Activated CD8-positive, alpha-beta memory T cell treated with anti-CD3 and anti-CD28 coated beads for 36 hours (primary cell): Measurements from ENCODE around the gene ZIC1. TPM values are rescaled to one million over a fixed set of nuclear protein-coding genes. Genes with fewer than 3 reads are reported as not detected.

Experiments used
- CTCF ChIA-PET: fragments of 350-600 bp; sonication (Branson Sonifier 250); formaldehyde crosslinking; loops from one replicate; lab custom pipeline; 2021; ENCODE audit warnings: antibody characterized with exemption; lab: Charles Lee
- POLR2A ChIA-PET: fragments of 350-600 bp; sonication (Branson Sonifier 250); formaldehyde crosslinking; loops from one replicate; lab custom pipeline; 2021; ENCODE audit warnings: antibody characterized with exemption; lab: Charles Lee
- total RNA-seq, 2 experiments: library from RNA; stranded (reverse); gene quantifications; one replicate each; pipeline ENCODE4 v1.2.3, GENCODE V29; 2021

ZIC1 gene
- total RNA-seq, result not detected

GRCh38 chr3:147409143-147410115 is at the start of gene ZIC1:
Gene ZIC1 (plus strand): TSS chr3:147409365. CDS start chr3:147410113, 748 bp downstream.
- CTCF ChIA-PET, result no interaction called here
- POLR2A ChIA-PET, result no interaction called here

GRCh38 chr3:147360051-147360439 is 49.1 kb upstream of the ZIC1 start:
- ChIA-PET CTCF (no interaction called here), POLR2A (no interaction called here)

GRCh38 chr3:147360646-147361453 is 48.3 kb upstream of the ZIC1 start:
- POLR2A ChIA-PET, result no interaction called here

GRCh38 chr3:147361454-147362420 is 47.4 kb upstream of the ZIC1 start:
- ChIA-PET CTCF (no interaction called here), POLR2A (no interaction called here)

More at GRCh38 chr3:147360646-147361453, 48.3 kb upstream of the ZIC1 start:
- CTCF ChIA-PET, result no interaction called here

GRCh38 chr3:147364771-147365170 is 44.4 kb upstream of the ZIC1 start:
- POLR2A ChIA-PET, result no interaction called here
- CTCF ChIA-PET, result no interaction called here

- CTCF ChIA-PET, result no interaction called here
- POLR2A ChIA-PET, result no interaction called here
These were observed 43.7 kb upstream of the ZIC1 start for GRCh38 chr3:147365196-147366115.

- ChIA-PET POLR2A (no interaction called here), CTCF (no interaction called here)
These were observed 41.5 kb upstream of the ZIC1 start for GRCh38 chr3:147367676-147368075.

GRCh38 chr3:147368151-147368550 is 41.0 kb upstream of the ZIC1 start:
- ChIA-PET CTCF (no interaction called here), POLR2A (no interaction called here)

GRCh38 chr3:147368561-147369221 is 40.5 kb upstream of the ZIC1 start:
- CTCF ChIA-PET, result no interaction called here
- POLR2A ChIA-PET, result no interaction called here

- ChIA-PET CTCF (no interaction called here), POLR2A (no interaction called here)
These were observed 39.9 kb upstream of the ZIC1 start for GRCh38 chr3:147369231-147369630.

GRCh38 chr3:147369661-147370123 is 39.5 kb upstream of the ZIC1 start:
- CTCF ChIA-PET, result no interaction called here
- POLR2A ChIA-PET, result no interaction called here

GRCh38 chr3:147370349-147370748 is 38.8 kb upstream of the ZIC1 start:
- ChIA-PET CTCF (interaction anchor here (0.6 kb wide), 2 partner anchors 11 to 179 kb away, joined by 3 to 5 read pairs; no protein-coding TSS in a partner anchor), POLR2A (no interaction called here)

GRCh38 chr3:147371140-147371539 is 38.0 kb upstream of the ZIC1 start:
- ChIA-PET POLR2A (no interaction called here), CTCF (interaction anchor here (0.6 kb wide), 1 partner anchor 180 kb away, joined by 3 read pairs; no protein-coding TSS in a partner anchor)

- ChIA-PET POLR2A (no interaction called here), CTCF (no interaction called here)
These were observed 37.3 kb upstream of the ZIC1 start for GRCh38 chr3:147371771-147372340.

GRCh38 chr3:147372525-147373027 is 36.6 kb upstream of the ZIC1 start:
- POLR2A ChIA-PET, result no interaction called here
- CTCF ChIA-PET, result no interaction called here

- CTCF ChIA-PET, result no interaction called here
- POLR2A ChIA-PET, result no interaction called here
These were observed 35.9 kb upstream of the ZIC1 start for GRCh38 chr3:147373301-147373700.
